ENCODE results near the gene RPEL1. TPM values are rescaled to one million over a fixed set of nuclear protein-coding genes. Genes with fewer than 3 reads are reported as not detected.

RPEL1 gene
- total and polyA plus RNA-seq, 5 experiments from 2014 or later: not detected

DNA sequence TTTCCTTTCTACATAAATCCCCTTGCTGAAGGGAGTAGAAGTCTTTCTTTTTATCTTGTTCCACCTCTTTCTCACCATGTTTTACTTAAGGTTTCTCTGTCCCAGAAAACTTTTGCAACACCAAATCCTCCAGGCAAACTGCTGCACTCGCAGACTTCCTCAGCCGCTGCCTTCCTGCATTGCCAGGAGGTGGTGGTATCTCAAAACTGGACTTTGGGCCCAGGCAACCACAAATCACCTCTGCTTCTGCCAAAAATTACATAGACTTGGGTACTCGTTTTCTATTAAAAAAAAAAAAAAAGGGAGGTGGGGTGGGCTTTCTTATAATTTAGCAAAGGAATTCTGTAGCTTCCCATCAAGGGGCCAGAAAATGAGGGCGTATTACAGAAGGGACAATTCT, 45.9 kb downstream of the RPEL1 start:
- POLR2A ChIA-PET: no interaction called here
- Mint-ChIP-seq H3K27me3 (peaks cover 7 to 27% (median 23%) of the 10 kb centered on the region in 5 donors), H3K9me3 (no peaks in the 10 kb centered on the region), H3K36me3 (no peaks in the 10 kb centered on the region), H3K27ac (no peak overlapping the region), H3K4me3 (no peak overlapping the region), H3K4me1 (no peaks in the 10 kb centered on the region)
- ATAC-seq (no peak), DNase-seq (no peak)

DNA sequence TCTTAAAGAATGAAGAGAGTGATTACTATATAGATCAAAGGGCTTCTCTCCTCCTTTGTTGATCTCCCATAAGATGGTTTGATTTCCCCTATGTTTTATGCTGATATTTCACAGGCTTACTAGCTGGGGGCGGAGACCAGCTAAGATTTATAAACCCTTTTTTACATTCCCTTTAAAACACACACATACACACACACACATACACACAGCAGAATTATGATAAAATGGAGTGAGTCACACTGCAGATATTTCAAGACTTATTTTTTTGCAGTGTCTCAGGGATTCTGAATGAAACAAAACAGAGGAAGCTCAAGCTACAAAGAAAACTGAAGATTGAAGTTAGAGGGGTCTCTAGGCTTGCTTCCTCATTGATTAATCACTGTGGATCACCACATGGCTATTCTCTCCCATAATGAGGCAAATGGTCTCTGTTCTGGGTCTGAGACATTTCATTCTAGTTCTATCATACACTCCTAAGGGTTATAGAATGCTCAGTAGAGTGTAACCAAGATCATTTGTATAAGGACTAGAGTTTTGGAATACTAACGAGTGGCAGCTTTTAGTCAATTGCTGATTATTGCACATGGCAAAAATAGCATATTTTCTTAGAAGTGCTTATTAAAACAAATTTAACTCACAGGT, 49.8 kb downstream of the RPEL1 start:
- Mint-ChIP-seq H3K27me3 (peaks cover 0 to 7% (median 2%) of the 10 kb centered on the region in 5 donors), H3K27ac (no peak overlapping the region), H3K9me3 (no peaks in the 10 kb centered on the region), H3K4me3 (no peak overlapping the region), H3K36me3 (peaks cover 0 to under 1% (median 0%) of the 10 kb centered on the region in 3 donors), H3K4me1 (no peaks in the 10 kb centered on the region)
- ATAC-seq (no peak), DNase-seq (no peak)
- POLR2A ChIA-PET: no interaction called here

Other genes starting within 250 kb of the RPEL1 start
- gene NT5C2, start 52.6 kb upstream of the RPEL1 start, total RNA-seq: 10 to 100 TPM; 80.8 to 94.7 TPM
- gene NT5C2, start 52.6 kb upstream of the RPEL1 start, polyA plus RNA-seq: 10 to 100 TPM; 48.1 to 63.9 (median 58.3) TPM
- not detected for gene INA, start 31.3 kb downstream of the RPEL1 start, total RNA-seq
- gene INA, start 31.3 kb downstream of the RPEL1 start, polyA plus RNA-seq: not detected
- 1 to 10 TPM; 7.9 to 8.1 TPM for gene PCGF6, start 105.3 kb downstream of the RPEL1 start, total RNA-seq
- gene PCGF6, start 105.3 kb downstream of the RPEL1 start, polyA plus RNA-seq: 1 to 10 TPM; 4.4 to 7.2 (median 5.3) TPM
- 1 to 10 TPM; 6.2 to 6.6 TPM for gene TAF5, start 122.1 kb downstream of the RPEL1 start, total RNA-seq
- gene TAF5, start 122.1 kb downstream of the RPEL1 start, polyA plus RNA-seq: 1 to 10 TPM; 1.3 to 3.7 (median 2.6) TPM
- gene ATP5MK, start 150.6 kb downstream of the RPEL1 start, total RNA-seq: 100 to 1,000 TPM; 140 to 146 TPM
- 100 to 1,000 TPM; 385 to 601 (median 461) TPM for gene ATP5MK, start 150.6 kb downstream of the RPEL1 start, polyA plus RNA-seq
- 10 to 100 TPM; 40.3 to 44.2 TPM for gene PDCD11, start 150.7 kb downstream of the RPEL1 start, total RNA-seq
- gene PDCD11, start 150.7 kb downstream of the RPEL1 start, polyA plus RNA-seq: 10 to 100 TPM in 1 of 3 donors, 1 to 10 TPM in 2; 8.6 to 14.9 (median 9.9) TPM
- 10 to 100 TPM; 18.6 to 22.4 TPM for gene CALHM2, start 206.5 kb downstream of the RPEL1 start, total RNA-seq
- gene CALHM2, start 206.5 kb downstream of the RPEL1 start, polyA plus RNA-seq: 10 to 100 TPM in 1 of 3 donors, 1 to 10 TPM in 2; 3.0 to 16.8 (median 5.8) TPM
- not detected for gene CALHM1, start 213.0 kb downstream of the RPEL1 start, total RNA-seq
- gene CALHM1, start 213.0 kb downstream of the RPEL1 start, polyA plus RNA-seq: under 1 TPM in 1 of 3 donors, not detected in 2; 0.05 TPM
- gene CALHM3, start 233.4 kb downstream of the RPEL1 start, total RNA-seq: not detected
- not detected for gene CALHM3, start 233.4 kb downstream of the RPEL1 start, polyA plus RNA-seq
- gene NEURL1, start 247.8 kb downstream of the RPEL1 start, total RNA-seq: 1 to 10 TPM; 1.2 to 1.3 TPM
- gene NEURL1, start 247.8 kb downstream of the RPEL1 start, polyA plus RNA-seq: under 1 TPM; 0.17 to 0.73 (median 0.72) TPM